ENCODE measurements around the gene CPT1A. TPM values are rescaled to one million over a fixed set of nuclear protein-coding genes. Genes with fewer than 3 reads are reported as not detected.

CPT1A gene
- total and polyA plus RNA-seq, 10 of the 15 experiments (the other 5 are each of a cell fraction or from before 2014, with no cell fraction given), result 1.1 to 17.5 (median 6.0) TPM

GRCh38 chr11:68796801-68797200 is 44.9 kb downstream of the CPT1A start (continued):
- no peak for TF ChIP-seq CTCF (IDR thresholded peaks at IDR 0.05 in 2 of 3, conservative IDR thresholded peaks at IDR 0.05 in 1 of 3; ENCODE audit: control insufficient read depth in 2 of 3, extremely low read depth in 1 of 3, insufficient read depth in 1 of 3, low read depth in 3 of 3, low read length in 3 of 3)
- TF ChIP-seq ZNF384 (IDR thresholded peaks at IDR 0.05; ENCODE audit: borderline replicate concordance, low read depth, low read length), result no peak
- no peak for TF ChIP-seq CBFB (IDR thresholded peaks at IDR 0.05; ENCODE audit: low read depth)
- TF ChIP-seq SREBF2 (IDR thresholded peaks at IDR 0.05; ENCODE audit: low read length), result no peak

- Histone ChIP-seq H2AFZ (ENCODE audit: control insufficient read depth, low read depth, low read length) (no peak overlapping the region), H3K9me3 (replicated peaks; ENCODE audit: control insufficient read depth, insufficient read depth, low read length) (no peaks in the 10 kb centered on the region), H3K4me2 (ENCODE audit: control insufficient read depth, insufficient read depth) (no peak overlapping the region), H3K9ac (ENCODE audit: control insufficient read depth, insufficient read depth, low read length) (no peak overlapping the region), H3K36me3 (ENCODE audit: control insufficient read depth in 2 of 2, insufficient read depth in 2 of 2, low read length in 1 of 2) (peaks cover 0 to 8% of the 10 kb centered on the region in 2 experiments; a peak in 3 of 4 replicates), H3K4me1 (ENCODE audit: control insufficient read depth, insufficient read depth, low read length) (no peaks in the 10 kb centered on the region), H3K79me2 (ENCODE audit: control insufficient read depth, insufficient read depth, low read length) (no peaks in the 10 kb centered on the region), H4K20me1 (ENCODE audit: control insufficient read depth, insufficient read depth) (no peaks in the 10 kb centered on the region), H3K27ac (ENCODE audit: control insufficient read depth, insufficient read depth) (no peak overlapping the region), H3K4me3 (no peak overlapping the region), H3K27me3 (replicated peaks in 1 of 2; ENCODE audit: control insufficient read depth in 2 of 2, insufficient read depth in 2 of 2, low read length in 1 of 2) (no peaks in the 10 kb centered on the region)
- WGBS (ENCODE audit: insufficient coverage, insufficient replicate concordance, low lambda C conversion rate, missing lambda C conversion rate), result 98% methylated on average over 18 of the region's 18 CpGs
- ATAC-seq, result no peak
- SMC1A ChIA-PET (ENCODE audit: uncharacterized antibody, unreplicated experiment), result no interaction called here
- FAIRE-seq, result no peak
- POLR2A ChIA-PET, result no interaction called here
- no peak for DNase-seq (ENCODE audit: low read depth, low spot score)
- in situ Hi-C loops (cut with MboI) (no loop called here), intact Hi-C loops (cut with micrococcal nuclease; ENCODE audit: unreplicated experiment) (no loop called here)
- TF ChIP-seq RBBP5 (conservative IDR thresholded peaks at IDR 0.05), result no peak
- TF ChIP-seq PAX8 (IDR thresholded peaks at IDR 0.05), result no peak
- no peak for TF ChIP-seq ESRRA (IDR thresholded peaks at IDR 0.05; ENCODE audit: low read length)
- no peak for TF ChIP-seq TAF1 (IDR thresholded peaks at IDR 0.05; ENCODE audit: borderline replicate concordance, low read depth, low read length)
- RAD21 ChIA-PET (ENCODE audit: unreplicated experiment), result no interaction called here
- CTCF ChIA-PET, result no interaction called here
- no TSS peak for BruUV-seq (replicated peaks)
Observed at GRCh38 chr11:68792400-68792966, 49.2 kb downstream of the CPT1A start.
